Uterus (tissue), 4 donors: ENCODE measurements around the gene ZNF609. TPM values are rescaled to one million over a fixed set of nuclear protein-coding genes. Genes with fewer than 3 reads are reported as not detected.

ENCODE experiments used
- DNase-seq, 2 donors: peaks; one replicate each; pipeline ENCODE4 v3.0.0-alpha.2; 2019 to 2020
- H3K27ac ChIP-seq, 2 donors: fragments of 200-600 bp; sonication (generic); 1 replicate in 1 of 2; 2 replicates in 1 of 2; pipeline ENCODE4 v1.5.1; 2016 to 2018
- H3K27me3 ChIP-seq, 2 donors: fragments of 200-600 bp; sonication (generic); one replicate each; pipeline ENCODE4 v1.5.1; 2018 to 2019; ENCODE audit warnings: control low read depth in 1 of 2
- H3K36me3 ChIP-seq, 2 donors: fragments of 200-600 bp; sonication (generic); one replicate each; pipeline ENCODE4 v1.5.1; 2019; ENCODE audit warnings: control low read depth in 1 of 2
- H3K4me1 ChIP-seq, 2 donors: fragments of 200-600 bp; sonication (generic); one replicate each; pipeline ENCODE4 v1.5.1; 2018 to 2019; ENCODE audit warnings: control low read depth in 1 of 2
- H3K4me3 ChIP-seq, 2 donors: fragments of 200-600 bp; sonication (generic); 1 replicate in 1 of 2; 2 replicates in 1 of 2; pipeline ENCODE4 v1.5.1; 2018 to 2019; ENCODE audit warnings: mild to moderate bottlenecking in 1 of 2
- H3K9me3 ChIP-seq, 2 donors: fragments of 200-600 bp; sonication (generic); one replicate each; pipeline ENCODE4 v1.5.1; 2019; ENCODE audit warnings: control low read depth in 1 of 2
- POLR2A ChIP-seq, 2 donors: fragments of 450-650 bp; IDR thresholded peaks; one replicate each; pipeline ENCODE4 v1.6.1; 2016; ENCODE audit warnings: antibody characterized with exemption in 2 of 2, mild to moderate bottlenecking in 1 of 2, moderate library complexity in 1 of 2
- intact Hi-C: fragments of 100-400 bp; cut with DNase I; formaldehyde crosslinking; loops from one replicate; pipeline ENCODE4 v1.15.1; 2023; ENCODE audit warnings: low total_unique reads
- total RNA-seq, 4 donors: library from RNA; depleted of rRNA in 3 of 4; stranded (reverse); fragments of >200 nt in 3 of 4; gene quantifications; one replicate each; pipeline versions ENCODE4 v1.1.0 to v1.2.4, GENCODE V29; 2014 to 2023
- TF ChIP-seq, protein P1 (sequence below), 4 experiments: fragments of 200-600 bp in 2 of 4; fragments of 450-650 bp in 2 of 4; sonication (generic) in 2 of 4; IDR thresholded peaks; one replicate each; pipeline ENCODE4 v1.5.1; 2016 to 2019; ENCODE audit warnings: antibody characterized with exemption in 4 of 4, mild to moderate bottlenecking in 2 of 4, moderate library complexity in 1 of 4
- donor health status: DM: yes; HTN: yes; CAD: no.

ZNF609 gene
- total RNA-seq, 4 donors from 2014 or later, result 12.4 to 59.6 (median 26.1) TPM

DNA sequence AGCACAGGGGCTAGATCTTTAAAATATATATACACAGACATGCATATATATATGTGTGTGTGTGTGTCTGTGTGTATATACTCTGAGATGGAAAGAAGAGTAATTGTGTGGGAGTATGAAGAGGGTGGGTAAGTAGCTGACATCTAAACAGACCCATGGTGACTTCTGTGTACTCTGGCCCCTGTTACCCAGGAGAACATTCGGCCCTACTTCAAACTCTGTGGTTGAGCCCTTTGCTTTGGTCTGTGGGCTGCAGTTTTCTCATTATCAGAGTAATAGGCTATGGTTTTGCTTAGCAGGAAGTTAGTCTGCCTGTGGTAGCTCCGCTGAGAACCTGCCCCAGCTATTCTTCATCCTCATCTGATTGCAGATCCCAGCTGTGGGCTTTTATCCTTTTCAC lies 173.6 kb downstream of the ZNF609 start:
- no peak for DNase-seq
- Histone ChIP-seq H3K27me3 (no peaks in the 10 kb centered on the region), H3K27ac (no peak overlapping the region), H3K9me3 (no peaks in the 10 kb centered on the region), H3K36me3 (no peaks in the 10 kb centered on the region), H3K4me3 (no peak overlapping the region), H3K4me1 (peaks cover 0 to 12% of the 10 kb centered on the region in 2 donors)
- intact Hi-C loops, result no loop called here
- TF ChIP-seq POLR2A (IDR thresholded peaks at IDR 0.05), result no peak
- TF ChIP-seq, protein P1, sequence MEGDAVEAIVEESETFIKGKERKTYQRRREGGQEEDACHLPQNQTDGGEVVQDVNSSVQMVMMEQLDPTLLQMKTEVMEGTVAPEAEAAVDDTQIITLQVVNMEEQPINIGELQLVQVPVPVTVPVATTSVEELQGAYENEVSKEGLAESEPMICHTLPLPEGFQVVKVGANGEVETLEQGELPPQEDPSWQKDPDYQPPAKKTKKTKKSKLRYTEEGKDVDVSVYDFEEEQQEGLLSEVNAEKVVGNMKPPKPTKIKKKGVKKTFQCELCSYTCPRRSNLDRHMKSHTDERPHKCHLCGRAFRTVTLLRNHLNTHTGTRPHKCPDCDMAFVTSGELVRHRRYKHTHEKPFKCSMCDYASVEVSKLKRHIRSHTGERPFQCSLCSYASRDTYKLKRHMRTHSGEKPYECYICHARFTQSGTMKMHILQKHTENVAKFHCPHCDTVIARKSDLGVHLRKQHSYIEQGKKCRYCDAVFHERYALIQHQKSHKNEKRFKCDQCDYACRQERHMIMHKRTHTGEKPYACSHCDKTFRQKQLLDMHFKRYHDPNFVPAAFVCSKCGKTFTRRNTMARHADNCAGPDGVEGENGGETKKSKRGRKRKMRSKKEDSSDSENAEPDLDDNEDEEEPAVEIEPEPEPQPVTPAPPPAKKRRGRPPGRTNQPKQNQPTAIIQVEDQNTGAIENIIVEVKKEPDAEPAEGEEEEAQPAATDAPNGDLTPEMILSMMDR (IDR thresholded peaks at IDR 0.05), result no peak

GRCh38 chr15:64634576-64635498 lies 174.5 kb downstream of the ZNF609 start:
- no peak for DNase-seq

DNA sequence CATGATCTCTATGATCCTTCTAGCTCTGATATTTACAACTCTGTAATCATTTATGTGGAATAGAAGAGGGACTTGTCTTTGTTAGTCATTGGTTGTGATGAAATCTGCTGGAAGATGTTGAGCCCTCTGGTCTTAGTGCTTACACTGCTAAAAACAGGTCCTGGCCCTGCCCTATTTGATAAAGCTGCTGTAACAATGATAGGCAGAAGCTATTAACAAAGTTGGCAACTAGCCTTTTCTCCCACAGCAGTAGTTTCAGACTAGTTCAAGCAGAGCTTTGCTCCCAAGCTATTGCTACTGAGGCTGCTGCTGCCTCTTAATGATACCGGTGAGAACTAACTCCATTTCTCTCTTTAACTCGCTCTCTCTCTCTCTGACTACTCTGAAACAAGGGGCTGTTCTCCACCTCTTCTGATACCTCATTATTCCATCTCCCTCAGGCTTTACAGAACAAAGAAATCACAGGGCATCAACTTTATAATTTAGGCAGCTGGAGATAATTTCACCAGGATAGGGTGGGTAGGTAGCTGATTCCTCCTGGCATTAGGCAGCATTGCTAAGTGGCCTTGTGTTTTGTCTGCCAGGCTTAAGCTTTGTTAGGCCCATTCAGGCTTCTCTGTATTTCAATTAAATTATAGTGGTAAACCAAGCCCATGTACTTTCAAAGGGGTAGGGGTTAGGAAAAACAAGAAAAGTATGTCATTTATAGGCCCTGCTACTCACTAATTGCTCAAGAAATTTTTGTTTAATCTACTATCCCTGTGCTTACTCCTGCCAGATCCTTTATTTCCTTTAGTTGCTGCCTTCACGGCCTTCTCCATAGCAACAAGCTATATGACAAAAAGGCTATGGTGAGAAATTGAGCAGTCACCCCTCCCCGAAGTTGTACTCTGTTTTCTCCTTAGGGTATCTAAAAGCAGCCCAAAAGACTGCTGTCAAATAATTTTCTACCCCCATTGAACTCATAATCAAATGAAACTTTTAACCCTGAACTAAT lies 175.4 kb downstream of the ZNF609 start:
- TF ChIP-seq, protein P1 (IDR thresholded peaks at IDR 0.05), result no peak
- TF ChIP-seq POLR2A (IDR thresholded peaks at IDR 0.05), result no peak
- intact Hi-C loops, result no loop called here
- H3K4me3 ChIP-seq, result no peak overlapping the region
- H3K4me1 ChIP-seq, result peaks cover 0 to 15% of the 10 kb centered on the region in 2 donors
- no peaks in the 10 kb centered on the region for H3K27me3 ChIP-seq
- H3K27ac ChIP-seq, result peak overlapping the region; percentile 32 to 42
- peak; percentile 48 to 68 for DNase-seq
- H3K36me3 ChIP-seq, result no peaks in the 10 kb centered on the region
- H3K9me3 ChIP-seq, result no peaks in the 10 kb centered on the region

More at GRCh38 chr15:64634576-64635498, 174.5 kb downstream of the ZNF609 start:
- Histone ChIP-seq H3K27ac (peak overlapping the region; percentile 42 to 46), H3K36me3 (no peaks in the 10 kb centered on the region), H3K9me3 (no peaks in the 10 kb centered on the region), H3K4me1 (peaks cover 0 to 12% of the 10 kb centered on the region in 2 donors), H3K4me3 (no peak overlapping the region), H3K27me3 (no peaks in the 10 kb centered on the region)
- intact Hi-C loops, result no loop called here
- TF ChIP-seq, protein P1 (IDR thresholded peaks at IDR 0.05), result no peak
- no peak for TF ChIP-seq POLR2A (IDR thresholded peaks at IDR 0.05)

GRCh38 chr15:64636556-64636955 lies 176.2 kb downstream of the ZNF609 start:
- TF ChIP-seq, protein P1 (IDR thresholded peaks at IDR 0.05), result no peak
- no peak for TF ChIP-seq POLR2A (IDR thresholded peaks at IDR 0.05)
- intact Hi-C loops, result no loop called here
- H3K27ac ChIP-seq, result peak overlapping the region in 1 of 2 donors; percentile 42
- DNase-seq, result no peak
- no peaks in the 10 kb centered on the region for H3K36me3 ChIP-seq
- no peaks in the 10 kb centered on the region for H3K9me3 ChIP-seq
- no peaks in the 10 kb centered on the region for H3K27me3 ChIP-seq
- peaks cover 0 to 15% of the 10 kb centered on the region in 2 donors for H3K4me1 ChIP-seq
- no peak overlapping the region for H3K4me3 ChIP-seq
